ENCODE results near the gene RFNG. TPM values are rescaled to one million over a fixed set of nuclear protein-coding genes. Genes with fewer than 3 reads are reported as not detected.
"Not testable (repeated sequence)": the region's sequence is repeated elsewhere in the genome, so short reads cannot be mapped to it uniquely, and the experiment has no call there.

The RFNG gene
- total RNA-seq, 2 experiments from 2014 or later: 16.7 to 18.3 TPM

- POLR2A ChIA-PET: interaction anchor here (1.0 kb wide), 1 partner anchor 13 kb away, joined by 3 read pairs; the partner anchor contains the start of gene DCXR
- CTCF ChIA-PET: interaction anchor here (0.9 to 1.9 kb wide), 2 partner anchors 15 to 16 kb away, joined by 3 to 5 read pairs; partner anchors contain the start of gene DUS1L
Measured at GRCh38 chr17:82050761-82051641, 610 bp downstream of the RFNG start.

GRCh38 chr17:82050152-82050760 lies 1.4 kb downstream of the RFNG start:
- CTCF ChIA-PET: interaction anchor here (0.9 to 1.6 kb wide), 3 partner anchors 13 to 49 kb away, joined by 3 read pairs; partner anchors contain the start of gene DCXR
- POLR2A ChIA-PET: interaction anchor here (1.0 kb wide), 2 partner anchors 13 kb away, joined by 3 read pairs; partner anchors contain the start of gene DCXR

GRCh38 chr17:82049521-82049971 lies 2.1 kb downstream of the RFNG start:
- POLR2A ChIA-PET: interaction anchor here (1.0 kb wide), 1 partner anchor 12 kb away, joined by 3 read pairs; the partner anchor contains the start of gene DCXR
- CTCF ChIA-PET: interaction anchor here (1.0 to 1.6 kb wide), 2 partner anchors 12 to 49 kb away, joined by 3 read pairs; partner anchors contain the start of gene DCXR

DNA sequence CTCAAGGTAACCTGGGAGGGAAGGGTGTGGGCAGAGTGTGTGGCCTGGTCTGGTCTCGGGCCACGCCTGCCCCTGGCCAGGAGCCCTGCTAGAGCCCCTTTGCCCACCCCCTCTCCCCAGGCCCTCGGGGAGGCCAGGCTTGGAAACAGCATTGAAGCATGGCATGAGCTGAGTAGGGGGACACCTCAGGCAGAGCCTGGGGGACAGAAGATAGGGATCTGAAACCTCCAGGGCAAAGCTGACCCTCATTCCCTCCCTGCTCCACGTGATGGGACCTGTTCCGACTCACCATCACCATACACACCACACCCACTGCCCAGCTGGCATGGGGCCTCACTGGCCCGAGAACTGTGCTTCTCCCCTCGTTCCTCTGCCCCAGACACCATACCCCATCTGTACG lies 2.5 kb downstream of the RFNG start:
- ChIA-PET POLR2A (interaction anchor here (1.0 kb wide), 1 partner anchor 11 kb away, joined by 3 read pairs; the partner anchor contains the start of gene DCXR), CTCF (interaction anchor here (1.0 to 1.6 kb wide), 2 partner anchors 12 to 50 kb away, joined by 3 read pairs; partner anchors contain the start of gene DCXR)

GRCh38 chr17:82048571-82048971 lies 3.0 kb downstream of the RFNG start:
- CTCF ChIA-PET: interaction anchor here (0.7 kb wide), 1 partner anchor 10 kb away, joined by 3 read pairs; no protein-coding TSS in a partner anchor
- POLR2A ChIA-PET: no interaction called here

DNA sequence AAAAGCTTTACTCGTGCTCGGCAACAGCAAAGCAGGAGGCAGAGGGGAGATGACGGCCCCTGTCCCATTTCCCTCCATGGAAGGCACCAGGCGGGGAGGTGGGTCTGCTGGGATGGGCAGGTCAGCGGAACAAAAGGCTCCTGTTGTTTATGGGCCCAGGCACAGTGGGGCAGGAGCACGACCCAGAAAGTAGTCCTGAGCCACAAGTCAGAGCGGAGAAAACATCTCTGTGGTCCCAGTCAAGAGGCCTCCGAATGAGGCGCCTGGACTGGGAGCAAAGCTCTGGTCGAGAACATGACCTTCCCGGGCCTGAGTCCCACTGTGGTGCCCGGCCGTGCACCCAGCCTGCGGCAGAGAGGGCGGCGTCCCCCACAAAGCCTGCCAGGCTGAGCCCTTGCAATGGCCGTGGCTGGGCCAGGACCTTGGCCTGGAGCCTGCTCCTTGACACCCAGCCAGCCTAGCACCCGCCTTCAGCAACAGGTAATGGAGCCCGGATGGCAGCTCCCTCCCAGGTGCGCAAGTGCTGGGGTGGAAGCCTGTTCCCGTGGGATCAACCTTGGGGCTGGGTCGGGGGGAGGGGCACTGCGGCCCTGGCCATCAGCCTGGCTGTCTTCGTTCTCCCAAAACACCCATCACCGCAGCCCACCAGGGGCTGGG lies 3.6 kb downstream of the RFNG start:
- ChIA-PET POLR2A (no interaction called here), CTCF (interaction anchor here (0.7 kb wide), 1 partner anchor 9 kb away, joined by 3 read pairs; no protein-coding TSS in a partner anchor)

DNA sequence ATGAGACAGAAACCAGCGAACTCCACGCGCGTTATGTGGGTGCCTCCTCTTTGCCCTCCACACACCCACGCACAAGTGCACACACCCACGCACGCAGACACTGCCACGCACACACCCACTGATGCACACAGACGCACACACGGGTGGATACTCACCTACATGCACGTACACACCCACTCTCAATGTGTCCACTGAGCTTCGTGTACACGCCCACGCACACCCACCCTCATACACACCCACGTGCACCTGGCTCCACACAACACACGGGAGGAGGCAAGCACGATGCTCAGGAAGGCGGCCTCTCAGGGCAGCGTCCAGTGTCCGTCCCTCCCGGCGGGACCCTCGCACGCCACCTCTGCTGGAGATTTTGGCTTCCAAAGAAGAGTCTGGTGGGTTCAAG lies 4.2 kb downstream of the RFNG start:
- ChIA-PET CTCF (no interaction called here), POLR2A (no interaction called here)

DNA sequence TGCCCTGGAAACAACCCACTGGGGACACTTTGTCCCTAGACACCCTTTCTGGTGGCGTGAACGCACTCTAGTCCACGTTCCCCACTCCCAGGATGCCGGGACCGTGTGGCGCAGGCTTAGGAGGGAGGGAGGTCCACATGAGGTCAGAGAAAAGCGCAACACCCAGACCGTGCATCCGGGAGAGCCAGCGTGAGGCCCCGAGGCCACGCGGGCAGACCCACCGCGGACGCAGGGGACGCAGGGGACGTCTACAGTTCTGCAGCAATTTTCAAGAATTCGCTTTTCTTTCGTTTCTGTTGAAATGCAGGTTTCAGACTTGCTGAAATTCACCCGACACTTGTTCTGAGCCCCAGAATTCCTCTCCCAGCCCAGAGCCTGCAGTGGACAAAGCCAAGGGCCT lies 4.7 kb downstream of the RFNG start:
- POLR2A ChIA-PET: no interaction called here
- CTCF ChIA-PET: interaction anchor here (1.7 kb wide), 1 partner anchor 10 kb away, joined by 5 read pairs; the partner anchor contains the start of gene DCXR

DNA sequence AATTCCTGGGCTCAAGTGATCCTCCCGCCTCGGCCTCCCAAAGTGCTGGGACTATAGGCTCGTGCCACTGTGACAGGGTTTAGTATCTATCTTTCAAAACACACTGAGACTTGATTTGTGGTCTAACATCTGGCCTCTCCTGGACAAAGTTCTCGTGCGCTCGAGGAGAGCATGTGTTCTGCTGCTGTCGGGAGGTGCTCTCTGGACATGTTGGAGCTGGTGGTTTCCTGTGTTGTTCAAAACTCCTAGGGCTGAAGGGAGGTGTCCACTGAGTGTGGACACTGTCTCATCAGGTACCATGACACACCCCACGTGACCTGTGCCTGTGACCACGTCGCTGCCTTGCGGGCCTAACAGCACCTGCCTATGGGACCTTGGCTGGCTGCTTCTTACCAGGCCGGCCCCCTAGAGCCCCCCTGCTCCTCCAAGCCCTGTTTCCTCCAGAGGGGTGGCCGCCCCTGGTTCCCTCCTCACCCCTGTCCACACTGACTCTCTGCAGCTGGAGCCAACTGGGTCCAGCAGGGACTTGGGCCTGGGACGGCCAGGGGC lies 5.6 kb downstream of the RFNG start:
- POLR2A ChIA-PET: no interaction called here
- CTCF ChIA-PET: interaction anchor here (1.7 kb wide), 1 partner anchor 9 kb away, joined by 5 read pairs; the partner anchor contains the start of gene DCXR

GRCh38 chr17:82043507-82043906 lies 8.1 kb downstream of the RFNG start:
- CTCF ChIA-PET: no interaction called here
- POLR2A ChIA-PET: no interaction called here

DNA sequence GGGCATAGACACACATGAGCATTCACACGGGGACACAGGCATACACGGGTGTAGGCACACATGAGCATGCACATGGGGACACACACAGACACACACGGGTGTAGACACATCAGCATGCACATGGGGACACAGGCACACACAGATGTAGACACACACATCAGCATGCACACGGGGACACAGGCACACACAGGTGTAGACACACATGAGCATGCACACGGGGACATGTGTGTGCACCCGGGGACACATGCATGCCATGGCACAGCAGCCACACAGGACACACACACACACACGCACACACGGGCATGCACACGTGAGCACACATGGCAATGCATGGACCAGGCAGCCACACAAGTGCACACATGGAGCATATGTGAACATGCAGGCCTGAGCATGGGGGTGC lies 9.0 kb downstream of the RFNG start:
- CTCF ChIA-PET: no interaction called here
- POLR2A ChIA-PET: no interaction called here

- POLR2A ChIA-PET: no interaction called here
- CTCF ChIA-PET: interaction anchor here (1.2 kb wide), 1 partner anchor 57 kb away, joined by 3 read pairs; the partner anchor contains the start of gene FASN
Measured at GRCh38 chr17:82041144-82041814, 10.3 kb downstream of the RFNG start.

DNA sequence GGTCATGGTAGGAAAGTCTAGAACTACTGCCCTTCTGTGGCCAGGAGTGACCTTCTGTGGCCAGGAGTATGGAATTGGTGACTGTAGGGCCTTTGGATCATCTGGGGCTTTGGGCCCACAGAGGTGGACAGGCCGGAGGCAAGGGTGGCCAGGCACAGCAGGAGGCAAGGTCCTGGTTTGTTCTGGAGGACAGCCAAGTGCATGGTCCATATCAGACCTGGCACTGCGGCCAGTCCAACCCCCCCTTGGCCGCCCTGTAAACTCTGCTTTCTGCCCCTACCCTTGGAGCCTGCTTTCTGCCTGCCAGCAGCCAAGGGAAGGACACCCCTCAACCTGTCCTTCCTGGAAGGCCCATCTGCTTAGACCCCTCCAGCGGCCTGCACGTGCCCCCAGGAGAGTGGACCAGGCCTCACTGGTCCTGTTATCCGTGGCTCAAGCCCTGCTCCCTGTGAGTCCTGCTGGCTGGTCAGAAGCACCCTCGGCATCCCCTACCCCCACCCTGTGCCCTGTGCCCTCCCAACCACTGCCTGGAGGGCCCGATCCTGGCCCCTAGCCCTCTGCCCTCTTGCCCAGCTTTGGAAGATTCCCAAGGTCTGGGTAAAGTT lies 11.8 kb downstream of the RFNG start:
- POLR2A ChIA-PET: no interaction called here

DNA sequence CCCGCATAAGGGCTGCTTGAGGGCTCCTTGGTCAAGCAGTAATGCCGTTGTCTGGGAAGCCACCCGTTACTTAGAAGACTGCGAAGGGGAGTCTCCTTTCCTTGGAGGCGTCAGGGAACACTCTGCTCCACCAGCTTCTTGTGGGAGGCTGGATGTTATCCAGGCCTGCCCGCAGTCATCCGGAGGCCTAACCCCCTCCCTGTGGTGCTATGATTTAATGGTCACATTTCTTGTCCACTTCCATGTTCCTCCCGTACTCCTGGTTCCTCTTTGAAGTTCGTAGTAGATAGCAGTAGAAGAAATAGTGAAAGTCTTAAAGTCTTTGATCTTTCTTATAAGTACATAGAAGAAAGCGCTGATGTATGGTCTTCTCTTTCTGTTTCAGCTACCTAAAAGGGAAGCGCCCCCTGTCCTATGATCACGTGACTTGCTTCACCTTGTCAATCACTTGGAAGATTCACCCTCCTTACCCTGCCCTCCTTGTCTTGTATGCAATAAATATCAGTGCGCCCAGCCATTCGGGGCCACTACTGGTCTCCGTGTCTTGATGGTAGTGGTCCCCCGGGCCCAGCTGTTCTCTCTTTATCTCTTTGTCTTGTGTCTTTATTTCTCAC lies 12.7 kb downstream of the RFNG start:
- CTCF ChIA-PET: interaction anchor here (0.6 to 0.9 kb wide), 3 partner anchors 10 to 623 kb away, joined by 3 to 4 read pairs (median 3); no protein-coding TSS in a partner anchor
- POLR2A ChIA-PET: not testable (repeated sequence)

More for the DNA sequence above, 11.8 kb downstream of the RFNG start:
- CTCF ChIA-PET: interaction anchor here (0.6 to 1.0 kb wide), 3 partner anchors 9 to 622 kb away, joined by 3 to 6 read pairs (median 4); no protein-coding TSS in a partner anchor

GRCh38 chr17:82037889-82038195 lies 13.8 kb downstream of the RFNG start:
- POLR2A ChIA-PET: interaction anchor here (0.7 to 1.4 kb wide), 10 partner anchors 12 to 176 kb away, joined by 3 to 7 read pairs (median 3); partner anchors contain the start of genes CENPX and LRRC45
- CTCF ChIA-PET: interaction anchor here (0.6 to 2.0 kb wide), 11 partner anchors 8 to 141 kb away, joined by 3 to 5 read pairs (median 3); partner anchors contain the start of genes LRRC45 and MAFG

GRCh38 chr17:82037092-82037888 lies 14.3 kb downstream of the RFNG start, which contains the start of gene DCXR:
Gene DCXR, minus strand, starts transcription at chr17:82037697. Its CDS starts 15 bp downstream, at chr17:82037682.
- CTCF ChIA-PET: interaction anchor here (0.6 to 2.0 kb wide), 12 partner anchors 9 to 140 kb away, joined by 3 to 5 read pairs (median 3); partner anchors contain the start of genes LRRC45 and MAFG
- POLR2A ChIA-PET: interaction anchor here (0.7 to 1.4 kb wide), 10 partner anchors 12 to 177 kb away, joined by 3 to 7 read pairs (median 3); partner anchors contain the start of genes CENPX and LRRC45

Data from activated CD8-positive, alpha-beta memory T cell treated with anti-CD3 and anti-CD28 coated beads for 36 hours (primary cell).